Activated CD8-positive, alpha-beta T cell treated with anti-CD3 and anti-CD28 coated beads, Interleukin-2, amount 10 ng/mL, durations not matched to agents 7 days and 5 days (primary cell): ENCODE results near the gene NUDCD3. TPM values are rescaled to one million over a fixed set of nuclear protein-coding genes. Genes with fewer than 3 reads are reported as not detected.

Experiments
- ATAC-seq: fragments of 150-1000 bp; cut with Tn5 transposase; one replicate; pipeline ENCODE4 v1.10.0; 2021; ENCODE audit warnings: moderate library complexity
- CTCF ChIA-PET: fragments of 350-600 bp; sonication (Branson Sonifier 250); formaldehyde crosslinking; loops from one replicate; lab custom pipeline; 2021; ENCODE audit warnings: antibody characterized with exemption; lab: Charles Lee
- POLR2A ChIA-PET: fragments of 350-600 bp; sonication (Branson Sonifier 250); formaldehyde crosslinking; loops from one replicate; lab custom pipeline; 2021; ENCODE audit warnings: antibody characterized with exemption; lab: Charles Lee
- DNase-seq: peaks from one replicate; pipeline ENCODE4 v3.0.0-alpha.2; 2020
- H3K27ac Mint-ChIP-seq: one replicate; pipeline ENCODE4 v1.8.0; 2021; ENCODE audit warnings: mild to moderate bottlenecking, mixed read lengths
- H3K27me3 Mint-ChIP-seq: one replicate; pipeline ENCODE4 v1.8.0; 2021; ENCODE audit warnings: low read depth, mixed read lengths
- H3K36me3 Mint-ChIP-seq: one replicate; pipeline ENCODE4 v1.8.0; 2021; ENCODE audit warnings: low read depth, mixed read lengths
- H3K4me1 Mint-ChIP-seq: one replicate; pipeline ENCODE4 v1.8.0; 2021; ENCODE audit warnings: low read depth, mixed read lengths
- H3K4me3 Mint-ChIP-seq: one replicate; pipeline ENCODE4 v1.8.0; 2021; ENCODE audit warnings: mild to moderate bottlenecking, mixed read lengths
- H3K9me3 Mint-ChIP-seq: one replicate; pipeline ENCODE4 v1.8.0; 2022; ENCODE audit warnings: mixed read lengths; ENCODE audit not compliant: insufficient read depth
- total RNA-seq, 2 experiments: library from RNA; stranded (reverse); gene quantifications; one replicate each; pipeline ENCODE4 v1.2.3, GENCODE V29; 2021

Gene NUDCD3
- 10 to 100 TPM; 80.7 to 84.0 TPM for total RNA-seq

DNA sequence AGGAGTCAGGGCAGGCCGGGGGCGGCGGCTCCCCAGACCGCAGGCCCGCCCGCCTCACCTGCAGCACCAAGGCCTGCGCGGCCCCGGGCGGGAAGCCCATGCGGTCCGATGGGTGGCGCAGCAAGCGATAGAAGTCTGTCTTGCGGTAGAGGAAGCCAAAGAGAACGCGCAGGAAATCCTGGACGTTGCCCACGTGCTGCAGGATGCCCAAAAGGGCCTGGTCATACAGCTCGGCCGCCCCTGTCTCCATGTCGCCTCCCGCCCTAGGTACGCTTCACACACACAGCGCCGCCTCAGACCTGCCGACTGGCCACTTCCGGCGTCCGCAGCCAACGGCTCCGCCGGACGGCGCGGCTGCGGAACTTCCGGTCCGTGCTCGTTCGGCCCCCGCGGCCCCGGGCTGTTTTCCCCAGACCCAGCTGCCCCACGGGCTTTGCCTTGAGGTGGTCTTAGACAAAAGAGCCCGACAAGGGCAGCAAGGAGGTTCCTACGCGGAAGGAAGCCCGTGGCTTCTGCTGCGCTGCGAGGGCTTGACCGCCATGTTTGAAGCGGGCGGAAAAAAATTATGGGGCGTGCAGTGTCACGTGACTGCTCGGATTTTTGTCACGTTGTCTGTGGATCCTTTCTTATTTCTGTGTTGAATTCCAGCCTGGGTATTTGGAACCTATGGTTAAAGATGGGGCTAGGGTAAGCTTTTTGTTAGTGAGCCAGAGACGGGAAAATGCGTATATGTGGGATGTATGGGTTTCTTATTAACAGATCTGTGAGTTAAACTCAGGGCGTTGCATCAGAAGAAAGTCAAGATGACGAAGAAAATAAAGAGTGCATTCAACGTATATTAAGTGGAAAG is at the start of gene NUDCD3:
NUDCD3 (minus strand) TSS at position 308 of the 850 bp plus-strand sequence; CDS start at position 250, 58 bp downstream.
- peaks cover 38% of the 10 kb centered on the region for H3K4me1 Mint-ChIP-seq
- peaks cover 31% of the 10 kb centered on the region for H3K36me3 Mint-ChIP-seq
- ATAC-seq (peak; percentile 84), DNase-seq (peak; percentile 89)
- CTCF ChIA-PET, result interaction anchor here (0.8 to 3.0 kb wide), 18 partner anchors 10 to 471 kb away, joined by 3 to 16 read pairs (median 4); partner anchors contain the start of gene H2AZ2
- peak within 1 kb of the TSS; percentile 94 for H3K27ac Mint-ChIP-seq
- POLR2A ChIA-PET, result interaction anchor here (0.7 to 2.3 kb wide), 18 partner anchors 8 to 409 kb away, joined by 3 to 15 read pairs (median 4); partner anchors contain the start of genes OGDH, PURB and TMED4
- H3K27me3 Mint-ChIP-seq, result peaks cover 8% of the 10 kb centered on the region
- H3K4me3 Mint-ChIP-seq, result peak within 1 kb of the TSS; percentile 82
- no peaks in the 10 kb centered on the region for H3K9me3 Mint-ChIP-seq

DNA sequence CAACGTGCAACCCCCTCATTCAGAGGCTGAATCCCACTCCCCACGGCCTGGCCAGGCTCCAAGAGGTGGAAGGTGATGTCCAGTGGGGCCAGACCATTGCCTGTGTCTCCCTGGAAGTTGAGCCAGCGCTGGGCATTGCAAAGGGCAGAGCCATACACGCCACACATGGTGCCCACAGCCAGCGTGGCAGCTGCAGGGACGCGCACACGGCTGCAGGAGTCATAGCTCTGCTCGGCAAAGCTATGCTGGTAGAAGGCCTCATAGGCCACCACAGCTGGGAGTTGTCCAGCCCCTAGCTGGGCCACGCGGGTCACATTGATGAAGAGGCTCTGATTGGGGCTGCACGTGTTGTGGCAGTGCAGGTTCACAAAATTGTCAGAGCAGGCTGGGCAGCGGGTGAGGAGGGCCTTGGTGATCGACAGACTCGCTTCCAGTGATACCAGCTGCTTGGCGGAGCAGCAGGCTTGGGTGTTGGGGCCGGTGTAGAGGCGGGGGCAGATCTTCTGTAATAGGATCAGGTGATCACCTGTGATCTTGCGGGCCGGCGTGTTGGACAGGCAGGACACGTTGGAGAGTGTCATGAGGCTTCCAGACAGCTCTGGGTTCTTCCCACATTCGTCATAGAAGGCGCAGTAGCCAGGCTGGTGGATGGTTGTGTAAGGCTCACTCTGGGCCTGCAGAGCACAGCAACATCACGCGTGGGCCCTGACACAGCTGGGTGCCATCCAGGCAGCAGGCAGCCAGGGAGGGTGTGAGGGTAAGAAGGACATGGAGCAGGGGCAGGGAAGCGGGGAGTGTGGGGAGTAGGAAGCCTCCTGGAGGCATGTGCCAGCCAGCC is 49.4 kb upstream of the NUDCD3 start:
- ATAC-seq, result no peak
- Mint-ChIP-seq H3K36me3 (no peaks in the 10 kb centered on the region), H3K9me3 (no peaks in the 10 kb centered on the region), H3K27ac (no peak overlapping the region), H3K4me1 (no peaks in the 10 kb centered on the region), H3K27me3 (no peaks in the 10 kb centered on the region), H3K4me3 (no peak overlapping the region)
- ChIA-PET POLR2A (no interaction called here), CTCF (interaction anchor here (0.7 kb wide), 1 partner anchor 52 kb away, joined by 3 read pairs; no protein-coding TSS in a partner anchor)
- no peak for DNase-seq

DNA sequence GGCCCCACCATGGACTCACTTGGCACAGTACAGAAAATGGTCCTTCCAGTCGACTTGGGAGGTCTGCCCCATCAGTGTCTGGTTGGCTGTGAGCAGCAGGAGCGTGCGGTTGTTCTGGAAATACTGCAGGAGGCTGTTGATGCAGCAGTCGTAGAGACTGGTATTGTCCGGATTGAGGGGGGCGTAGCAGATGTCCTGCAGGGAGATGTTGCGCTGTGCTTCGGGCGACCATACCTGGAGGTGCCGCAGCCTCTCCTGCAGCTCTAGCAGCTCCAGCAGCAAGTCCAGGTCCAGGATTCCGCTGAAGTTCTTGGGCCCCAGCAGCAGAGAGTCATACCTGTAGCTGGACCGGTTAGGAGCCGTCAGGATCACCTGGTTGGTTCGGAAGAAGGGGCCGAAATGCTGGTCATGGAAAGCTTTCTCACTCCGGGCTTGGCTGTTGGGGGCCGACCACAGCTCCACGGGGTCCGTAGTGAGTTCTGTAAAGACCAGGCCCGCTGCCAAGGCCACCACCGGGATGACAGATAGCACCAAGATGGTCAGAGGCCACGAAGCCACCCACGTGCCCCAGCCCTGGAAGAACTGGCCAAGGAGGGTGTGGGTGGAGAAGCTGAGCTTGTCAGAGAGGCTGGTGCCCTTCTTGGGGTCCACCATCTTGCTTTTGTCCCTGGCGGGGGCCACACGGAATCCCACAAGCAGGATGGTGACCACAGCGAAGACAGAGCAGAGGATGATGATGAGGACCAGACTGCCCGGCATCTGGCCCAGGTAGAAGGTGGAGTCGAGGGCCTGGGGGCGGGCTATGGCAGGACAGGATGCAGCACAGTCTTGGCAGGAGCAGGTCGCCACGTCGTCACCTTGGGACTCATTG is 48.6 kb upstream of the NUDCD3 start:
- Mint-ChIP-seq H3K27me3 (no peaks in the 10 kb centered on the region), H3K4me1 (no peaks in the 10 kb centered on the region), H3K4me3 (no peak overlapping the region), H3K9me3 (no peaks in the 10 kb centered on the region), H3K27ac (no peak overlapping the region), H3K36me3 (no peaks in the 10 kb centered on the region)
- ATAC-seq (no peak), DNase-seq (no peak)
- CTCF ChIA-PET, result no interaction called here
- POLR2A ChIA-PET, result no interaction called here

DNA sequence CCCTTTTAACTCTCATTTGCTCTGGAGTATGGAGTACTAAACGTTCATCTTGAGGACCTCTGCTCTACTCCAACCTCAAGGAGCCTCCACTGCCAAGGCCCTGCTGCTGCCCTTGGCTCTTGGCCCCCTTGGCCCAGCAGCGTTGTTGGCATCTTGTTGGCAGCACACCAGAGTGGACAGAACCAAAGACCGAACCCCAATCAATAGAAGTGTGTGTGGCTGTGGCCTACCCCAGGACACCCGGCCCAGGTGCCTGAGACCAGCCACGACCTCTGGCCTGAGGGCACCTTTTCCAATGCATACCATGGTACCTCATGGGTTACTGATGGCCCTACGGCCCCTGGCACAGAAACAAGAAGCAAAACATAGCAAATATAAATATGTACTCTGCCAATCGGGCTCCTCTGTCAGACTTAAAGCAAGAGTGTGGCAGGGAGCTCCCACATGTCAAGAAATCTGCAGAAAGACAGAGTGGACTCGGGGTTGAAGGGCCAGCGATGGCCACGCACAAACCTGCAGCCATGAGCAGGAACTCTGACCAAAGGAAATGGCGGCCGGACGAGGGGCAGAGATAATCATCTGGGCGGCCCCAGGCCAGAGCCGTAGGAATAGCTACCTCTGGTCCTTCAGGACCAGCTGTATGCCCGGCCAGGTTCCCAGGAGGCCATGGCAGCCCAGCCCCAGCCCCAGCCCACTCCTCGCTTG is 47.8 kb upstream of the NUDCD3 start:
- Mint-ChIP-seq H3K4me3 (no peak overlapping the region), H3K27me3 (no peaks in the 10 kb centered on the region), H3K4me1 (no peaks in the 10 kb centered on the region), H3K36me3 (no peaks in the 10 kb centered on the region), H3K9me3 (no peaks in the 10 kb centered on the region), H3K27ac (no peak overlapping the region)
- no peak for DNase-seq
- ChIA-PET POLR2A (interaction anchor here (0.6 kb wide), 1 partner anchor 396 kb away, joined by 3 read pairs; no protein-coding TSS in a partner anchor), CTCF (interaction anchor here (1.4 kb wide), 1 partner anchor 10 kb away, joined by 4 read pairs; no protein-coding TSS in a partner anchor)
- no peak for ATAC-seq

DNA sequence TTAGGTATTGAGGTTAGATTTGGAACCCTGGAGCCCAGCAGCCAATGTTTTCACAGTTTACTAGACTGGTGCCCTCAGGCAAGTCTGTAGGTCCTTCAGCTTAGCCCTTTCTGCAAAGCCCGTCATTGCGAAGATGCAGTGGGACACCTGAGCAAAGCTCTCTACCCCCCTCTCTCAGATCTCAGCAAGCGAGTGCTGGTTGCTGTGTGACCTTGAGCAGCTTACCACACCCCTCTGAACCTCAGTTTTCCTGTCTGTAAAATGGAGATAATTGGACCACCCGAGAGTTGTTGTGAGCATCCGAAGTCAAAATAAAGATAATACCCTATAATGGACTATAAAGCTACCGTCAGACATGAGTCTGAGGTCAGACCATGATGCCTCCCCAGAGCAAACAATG is 47.0 kb upstream of the NUDCD3 start:
- POLR2A ChIA-PET, result no interaction called here
- no peak overlapping the region for H3K27ac Mint-ChIP-seq
- ATAC-seq, result no peak
- CTCF ChIA-PET, result interaction anchor here (1.4 kb wide), 1 partner anchor 11 kb away, joined by 4 read pairs; no protein-coding TSS in a partner anchor
- no peaks in the 10 kb centered on the region for H3K9me3 Mint-ChIP-seq
- no peaks in the 10 kb centered on the region for H3K27me3 Mint-ChIP-seq
- no peak overlapping the region for H3K4me3 Mint-ChIP-seq
- no peaks in the 10 kb centered on the region for H3K36me3 Mint-ChIP-seq
- no peaks in the 10 kb centered on the region for H3K4me1 Mint-ChIP-seq
- DNase-seq, result no peak

DNA sequence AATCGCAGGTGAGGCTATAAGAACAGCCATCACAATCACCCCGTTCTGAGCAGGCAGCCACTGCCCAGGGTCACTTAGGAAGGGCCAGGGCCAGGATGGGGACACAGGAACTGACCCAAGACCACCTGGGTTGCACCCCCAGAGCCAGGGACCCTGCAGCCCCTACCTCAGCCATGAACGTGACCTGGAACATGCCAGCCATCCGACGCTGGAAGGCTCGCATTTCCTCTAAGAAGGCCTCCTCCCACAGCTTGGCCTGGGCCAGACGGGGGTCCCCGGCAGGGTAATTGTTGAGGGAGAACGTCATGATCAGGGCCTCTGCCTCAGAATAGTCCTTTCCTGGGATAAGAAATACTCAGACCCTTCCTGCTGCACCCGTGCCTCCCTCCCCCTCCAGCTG is 45.6 kb upstream of the NUDCD3 start:
- Mint-ChIP-seq H3K4me1 (no peaks in the 10 kb centered on the region), H3K27ac (no peak overlapping the region), H3K27me3 (no peaks in the 10 kb centered on the region), H3K9me3 (no peaks in the 10 kb centered on the region), H3K4me3 (no peak overlapping the region), H3K36me3 (no peaks in the 10 kb centered on the region)
- CTCF ChIA-PET, result interaction anchor here (0.9 to 2.5 kb wide), 4 partner anchors 28 to 120 kb away, joined by 4 to 8 read pairs (median 4); partner anchors contain the start of gene NUDCD3
- ATAC-seq (no peak), DNase-seq (no peak)
- POLR2A ChIA-PET, result interaction anchor here (0.8 kb wide), 1 partner anchor 302 kb away, joined by 3 read pairs; no protein-coding TSS in a partner anchor

DNA sequence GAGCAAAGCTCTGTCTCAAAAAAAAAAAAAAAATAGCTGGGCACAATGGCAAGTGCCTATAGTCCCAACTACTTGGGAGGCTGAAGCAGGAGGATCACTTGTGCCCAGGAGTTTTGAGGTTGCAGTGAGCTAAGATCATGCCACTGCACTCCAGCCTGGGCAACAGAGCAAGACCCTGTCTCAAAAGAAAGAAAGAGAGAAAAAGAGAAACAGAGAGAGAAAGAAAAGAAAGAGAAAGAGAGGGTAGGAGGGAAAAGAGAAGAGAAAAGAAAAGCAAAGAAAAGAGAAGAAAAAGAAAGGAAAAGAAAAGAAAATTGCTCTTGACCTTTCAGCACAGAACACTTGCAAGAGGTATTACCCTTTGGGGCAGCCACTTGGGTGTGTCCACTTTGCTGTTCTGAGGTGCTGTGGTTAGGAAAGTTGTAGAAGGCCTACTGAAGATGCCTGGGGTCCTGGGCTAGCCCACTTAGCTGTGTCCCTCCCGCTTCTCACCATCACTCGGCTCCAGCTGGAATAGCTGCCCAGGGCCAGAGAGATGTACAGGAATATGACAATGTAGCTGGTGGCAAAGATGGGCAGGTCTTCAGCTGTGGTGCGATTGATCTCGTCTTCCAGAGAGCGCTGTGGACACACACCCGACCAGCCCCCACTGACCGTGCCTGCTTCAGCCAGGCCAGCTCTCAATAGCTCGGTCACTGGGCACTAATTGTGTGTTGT is 45.0 kb upstream of the NUDCD3 start:
- CTCF ChIA-PET, result interaction anchor here (1.0 to 2.5 kb wide), 17 partner anchors 12 to 601 kb away, joined by 3 to 9 read pairs (median 4); partner anchors contain the start of gene NUDCD3
- H3K27ac Mint-ChIP-seq, result no peak overlapping the region
- H3K4me1 Mint-ChIP-seq, result no peaks in the 10 kb centered on the region
- POLR2A ChIA-PET, result interaction anchor here (0.8 kb wide), 1 partner anchor 301 kb away, joined by 3 read pairs; no protein-coding TSS in a partner anchor
- no peaks in the 10 kb centered on the region for H3K36me3 Mint-ChIP-seq
- H3K27me3 Mint-ChIP-seq, result no peaks in the 10 kb centered on the region
- no peak overlapping the region for H3K4me3 Mint-ChIP-seq
- ATAC-seq, result no peak
- H3K9me3 Mint-ChIP-seq, result no peaks in the 10 kb centered on the region
- DNase-seq, result no peak

DNA sequence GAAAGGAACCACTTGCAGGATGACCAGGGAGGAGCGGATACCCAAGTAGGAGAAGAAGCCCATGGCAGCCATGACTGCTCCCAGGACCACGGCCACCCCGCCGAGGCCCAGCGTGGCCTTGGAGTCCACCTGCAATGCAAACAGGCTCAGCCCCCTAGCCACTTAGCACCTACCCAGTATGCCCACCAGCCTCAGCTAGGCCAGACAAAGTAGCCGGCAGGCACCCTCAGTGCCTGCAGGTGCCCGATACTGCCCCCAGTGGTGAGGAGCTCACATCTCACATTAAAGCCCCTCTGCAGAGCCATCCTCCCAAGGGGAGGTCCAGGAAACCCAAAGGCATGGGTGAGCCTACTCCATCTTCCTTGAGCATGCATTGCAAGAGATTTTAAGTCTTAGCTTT is 44.0 kb upstream of the NUDCD3 start:
- Mint-ChIP-seq H3K4me1 (no peaks in the 10 kb centered on the region), H3K36me3 (no peaks in the 10 kb centered on the region), H3K27me3 (no peaks in the 10 kb centered on the region), H3K27ac (no peak overlapping the region), H3K4me3 (no peak overlapping the region), H3K9me3 (no peaks in the 10 kb centered on the region)
- POLR2A ChIA-PET, result no interaction called here
- CTCF ChIA-PET, result interaction anchor here (0.5 to 2.5 kb wide), 29 partner anchors 9 to 602 kb away, joined by 3 to 9 read pairs (median 3); no protein-coding TSS in a partner anchor
- peak; percentile 65 for ATAC-seq
- DNase-seq, result peak; percentile 64

DNA sequence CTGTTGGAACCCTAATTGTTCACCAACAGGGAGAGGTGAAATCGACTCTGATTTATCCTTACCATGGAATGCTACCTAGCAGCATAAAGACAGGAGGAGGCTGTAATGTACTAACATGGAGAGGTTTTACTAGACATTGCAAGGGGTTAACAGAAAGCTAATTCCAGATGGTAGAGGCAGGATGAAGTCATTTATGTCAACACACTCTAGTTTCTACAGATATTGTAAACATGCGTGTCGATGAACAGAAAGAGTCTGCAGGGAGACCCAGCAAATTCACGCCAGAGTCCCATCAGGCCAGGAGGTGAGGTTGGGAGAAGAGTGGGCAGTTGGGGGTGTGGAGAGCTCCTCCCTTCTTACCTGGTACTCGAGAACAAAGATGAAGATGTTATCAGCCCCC is 43.6 kb upstream of the NUDCD3 start:
- H3K27ac Mint-ChIP-seq, result no peak overlapping the region
- ChIA-PET CTCF (interaction anchor here (0.6 to 2.5 kb wide), 22 partner anchors 9 to 329 kb away, joined by 3 to 9 read pairs (median 4); no protein-coding TSS in a partner anchor), POLR2A (interaction anchor here (0.5 kb wide), 1 partner anchor 15 kb away, joined by 5 read pairs; no protein-coding TSS in a partner anchor)
- H3K36me3 Mint-ChIP-seq, result no peaks in the 10 kb centered on the region
- H3K27me3 Mint-ChIP-seq, result no peaks in the 10 kb centered on the region
- no peaks in the 10 kb centered on the region for H3K9me3 Mint-ChIP-seq
- ATAC-seq, result no peak
- no peak overlapping the region for H3K4me3 Mint-ChIP-seq
- no peaks in the 10 kb centered on the region for H3K4me1 Mint-ChIP-seq
- no peak for DNase-seq
